Measurements from ENCODE around the gene CDKN2C. TPM values are rescaled to one million over a fixed set of nuclear protein-coding genes. Genes with fewer than 3 reads are reported as not detected.

Gene CDKN2C
- total RNA-seq, 1 donor from 2014 or later = 3.3 TPM

DNA sequence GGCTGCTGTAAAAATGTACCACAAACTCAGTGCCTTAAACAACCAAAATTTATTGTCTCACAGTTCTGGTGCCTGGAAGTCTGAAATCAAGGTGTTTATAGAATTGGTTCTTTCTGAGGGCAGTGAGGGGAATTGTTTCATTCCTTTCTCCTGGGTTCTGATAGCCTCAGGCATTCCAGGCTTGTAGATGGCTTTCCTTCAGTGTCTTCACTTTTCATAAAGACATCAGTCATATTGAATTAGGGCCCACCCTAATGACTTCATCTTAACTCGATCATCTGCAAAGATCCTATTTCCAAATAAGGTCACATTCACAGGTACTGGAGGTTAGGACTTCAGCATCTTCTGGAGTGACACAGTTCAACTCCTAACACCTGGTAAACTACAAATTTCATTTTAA lies 15.0 kb downstream of the CDKN2C start:
- H3K36me3 Mint-ChIP-seq (ENCODE audit: low read depth) = no peaks in the 10 kb centered on the region
- ChIA-PET CTCF (no interaction called here), POLR2A (no interaction called here)
- ATAC-seq (ENCODE audit: low read depth) = no peak
- peak overlapping the region; percentile 1 for H3K27ac Mint-ChIP-seq
- intact Hi-C loops (cut with micrococcal nuclease) = no loop called here
- no peak overlapping the region for H3K4me3 Mint-ChIP-seq
- H3K9me3 Mint-ChIP-seq = no peaks in the 10 kb centered on the region
- no peaks in the 10 kb centered on the region for H3K4me1 Mint-ChIP-seq
- H3K27me3 Mint-ChIP-seq = no peaks in the 10 kb centered on the region
- TF ChIP-seq, protein P1, sequence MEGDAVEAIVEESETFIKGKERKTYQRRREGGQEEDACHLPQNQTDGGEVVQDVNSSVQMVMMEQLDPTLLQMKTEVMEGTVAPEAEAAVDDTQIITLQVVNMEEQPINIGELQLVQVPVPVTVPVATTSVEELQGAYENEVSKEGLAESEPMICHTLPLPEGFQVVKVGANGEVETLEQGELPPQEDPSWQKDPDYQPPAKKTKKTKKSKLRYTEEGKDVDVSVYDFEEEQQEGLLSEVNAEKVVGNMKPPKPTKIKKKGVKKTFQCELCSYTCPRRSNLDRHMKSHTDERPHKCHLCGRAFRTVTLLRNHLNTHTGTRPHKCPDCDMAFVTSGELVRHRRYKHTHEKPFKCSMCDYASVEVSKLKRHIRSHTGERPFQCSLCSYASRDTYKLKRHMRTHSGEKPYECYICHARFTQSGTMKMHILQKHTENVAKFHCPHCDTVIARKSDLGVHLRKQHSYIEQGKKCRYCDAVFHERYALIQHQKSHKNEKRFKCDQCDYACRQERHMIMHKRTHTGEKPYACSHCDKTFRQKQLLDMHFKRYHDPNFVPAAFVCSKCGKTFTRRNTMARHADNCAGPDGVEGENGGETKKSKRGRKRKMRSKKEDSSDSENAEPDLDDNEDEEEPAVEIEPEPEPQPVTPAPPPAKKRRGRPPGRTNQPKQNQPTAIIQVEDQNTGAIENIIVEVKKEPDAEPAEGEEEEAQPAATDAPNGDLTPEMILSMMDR (IDR thresholded peaks at IDR 0.05) = no peak
- DNase-seq = no peak

DNA sequence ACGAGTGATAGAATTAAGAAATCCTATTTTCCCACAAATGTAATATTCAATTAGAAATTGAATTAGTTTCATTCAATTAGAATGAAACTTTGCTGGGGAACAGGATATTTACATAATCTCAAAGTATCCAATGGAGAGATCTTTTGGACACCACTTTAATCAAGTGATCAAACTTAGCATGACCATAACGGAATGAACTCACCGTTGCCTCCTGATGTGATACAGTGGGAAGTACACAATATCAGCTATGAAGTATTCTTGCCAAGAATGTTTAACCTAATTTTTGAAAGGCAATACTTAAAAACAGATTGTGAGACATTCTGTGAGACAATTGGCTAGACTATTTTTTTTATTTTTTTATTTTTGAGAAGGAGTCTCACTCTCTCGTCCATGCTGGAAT lies 16.6 kb downstream of the CDKN2C start:
- Mint-ChIP-seq H3K4me3 (no peak overlapping the region), H3K36me3 (ENCODE audit: low read depth) (no peaks in the 10 kb centered on the region), H3K4me1 (no peaks in the 10 kb centered on the region), H3K27me3 (no peaks in the 10 kb centered on the region), H3K27ac (no peak overlapping the region), H3K9me3 (no peaks in the 10 kb centered on the region)
- TF ChIP-seq, protein P1 (IDR thresholded peaks at IDR 0.05) = no peak
- ATAC-seq (ENCODE audit: low read depth) (no peak), DNase-seq (no peak)
- POLR2A ChIA-PET = no interaction called here
- CTCF ChIA-PET = no interaction called here
- intact Hi-C loops (cut with micrococcal nuclease) = no loop called here

DNA sequence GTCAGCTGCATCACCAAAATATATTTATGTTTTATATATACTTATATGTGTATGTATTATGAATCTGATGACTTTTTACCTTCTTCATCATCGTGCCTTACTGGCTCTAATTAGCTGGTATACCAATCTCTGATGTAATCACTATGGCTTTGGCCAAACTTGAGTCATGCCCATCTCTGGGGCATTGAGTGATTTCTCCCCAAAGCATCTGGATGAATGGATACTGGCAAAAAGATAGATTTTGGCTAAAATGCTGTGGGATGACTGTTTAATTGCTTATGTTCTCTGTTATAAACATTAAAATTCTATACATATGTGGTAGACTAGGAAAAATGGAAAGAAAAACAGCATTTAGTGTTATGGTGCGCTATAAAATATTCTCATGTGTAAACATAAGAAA lies 19.6 kb downstream of the CDKN2C start:
- Mint-ChIP-seq H3K9me3 (no peaks in the 10 kb centered on the region), H3K4me3 (no peak overlapping the region), H3K4me1 (no peaks in the 10 kb centered on the region), H3K27ac (no peak overlapping the region), H3K36me3 (ENCODE audit: low read depth) (no peaks in the 10 kb centered on the region), H3K27me3 (no peaks in the 10 kb centered on the region)
- intact Hi-C loops (cut with micrococcal nuclease) = no loop called here
- no peak for ATAC-seq (ENCODE audit: low read depth)
- ChIA-PET CTCF (no interaction called here), POLR2A (no interaction called here)
- no peak for DNase-seq
- TF ChIP-seq, protein P1 (IDR thresholded peaks at IDR 0.05) = no peak

DNA sequence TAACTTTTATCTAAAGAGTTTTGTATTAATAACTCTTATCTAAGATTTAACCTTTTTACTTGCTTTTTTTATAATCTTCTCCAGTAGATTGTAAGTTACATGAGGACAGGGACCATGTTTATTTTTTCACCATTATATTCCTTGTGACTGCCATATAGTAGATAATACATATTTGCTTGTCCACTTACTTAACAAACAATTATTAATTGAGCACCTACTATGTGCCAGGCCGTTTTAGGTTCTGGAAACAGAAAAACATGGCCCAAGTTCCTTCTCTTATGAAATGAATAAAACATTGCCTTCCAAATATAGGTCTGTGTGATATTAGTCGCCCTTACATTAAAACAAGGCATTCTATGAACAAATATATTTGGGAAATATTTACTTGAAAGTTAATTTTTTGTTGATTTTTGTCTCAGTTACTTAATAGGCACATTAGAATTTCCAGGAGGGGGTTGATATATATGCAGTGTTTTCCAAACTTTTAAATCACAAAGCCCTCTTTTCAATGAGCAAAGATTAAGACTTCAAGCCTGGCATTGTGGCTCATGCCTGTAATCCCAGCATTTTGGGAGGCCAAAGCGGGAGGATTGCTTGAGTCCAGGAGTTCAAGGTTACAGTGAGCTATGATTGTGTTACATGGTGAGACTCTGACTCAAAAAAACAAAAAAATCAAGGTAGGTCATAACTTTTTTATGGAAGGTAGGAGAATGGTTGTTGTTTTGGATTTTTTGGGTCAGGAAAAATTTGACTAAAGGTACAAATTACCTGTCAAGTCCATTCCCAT lies 22.7 kb downstream of the CDKN2C start:
- Mint-ChIP-seq H3K27me3 (peaks cover 2% of the 10 kb centered on the region), H3K4me1 (no peaks in the 10 kb centered on the region), H3K36me3 (ENCODE audit: low read depth) (no peaks in the 10 kb centered on the region), H3K4me3 (no peak overlapping the region), H3K9me3 (no peaks in the 10 kb centered on the region), H3K27ac (no peak overlapping the region)
- ATAC-seq (ENCODE audit: low read depth) (no peak), DNase-seq (no peak)
- CTCF ChIA-PET = no interaction called here
- POLR2A ChIA-PET = no interaction called here
- intact Hi-C loops (cut with micrococcal nuclease) = no loop called here
- TF ChIP-seq, protein P1 (IDR thresholded peaks at IDR 0.05) = no peak

DNA sequence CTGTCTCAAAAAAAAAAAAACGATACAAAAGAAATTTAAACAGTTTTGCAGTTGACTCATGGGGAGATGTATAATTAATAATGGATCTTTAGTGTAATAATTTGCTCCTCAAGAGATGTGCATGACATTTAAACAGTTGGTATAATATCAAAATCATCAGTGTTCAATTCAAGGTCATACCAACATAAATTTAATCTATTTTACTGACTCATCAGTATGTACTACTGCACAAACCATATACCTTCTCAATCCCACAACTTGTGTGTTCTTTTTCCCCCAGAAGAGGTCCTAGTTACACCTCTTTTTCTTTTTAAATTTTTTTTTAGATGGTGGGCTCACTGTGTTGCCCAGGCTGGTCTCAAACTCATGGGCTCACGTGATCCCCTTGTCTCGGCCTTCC lies 23.6 kb downstream of the CDKN2C start:
- POLR2A ChIA-PET = no interaction called here
- DNase-seq = no peak
- Mint-ChIP-seq H3K36me3 (ENCODE audit: low read depth) (no peaks in the 10 kb centered on the region), H3K27ac (no peak overlapping the region), H3K4me3 (no peak overlapping the region), H3K4me1 (no peaks in the 10 kb centered on the region), H3K27me3 (peaks cover 2% of the 10 kb centered on the region), H3K9me3 (no peaks in the 10 kb centered on the region)
- TF ChIP-seq, protein P1 (IDR thresholded peaks at IDR 0.05) = no peak
- CTCF ChIA-PET = no interaction called here
- ATAC-seq (ENCODE audit: low read depth) = no peak
- intact Hi-C loops (cut with micrococcal nuclease) = no loop called here
